GM19463 (cell line): ENCODE results near the gene PGC.

ENCODE experiments used
- ATAC-seq: cut with Tn5 transposase; IDR thresholded peaks from one replicate; pipeline ENCODE4 v1.9.1; 2021; ENCODE audit warnings: mild to moderate bottlenecking, moderate library complexity; ENCODE audit not compliant: unreplicated experiment

PGC gene

GRCh38 chr6:41702089-41702745 lies 45.0 kb downstream of the PGC start:
- no peak for ATAC-seq

- no peak for ATAC-seq
These were observed 46.5 kb downstream of the PGC start for GRCh38 chr6:41700463-41701347.

GRCh38 chr6:41699063-41699462 lies 48.1 kb downstream of the PGC start:
- ATAC-seq: no peak

GRCh38 chr6:41697861-41698781 lies 49.1 kb downstream of the PGC start:
- no peak for ATAC-seq

- no peak for ATAC-seq
These were observed 50.4 kb downstream of the PGC start for GRCh38 chr6:41696788-41697187.

GRCh38 chr6:41695825-41696224 lies 51.4 kb downstream of the PGC start:
- no peak for ATAC-seq

GRCh38 chr6:41694815-41695526 lies 52.2 kb downstream of the PGC start:
- no peak for ATAC-seq

GRCh38 chr6:41693281-41694240 lies 53.6 kb downstream of the PGC start:
- no peak for ATAC-seq

- no peak for ATAC-seq
These were observed 54.5 kb downstream of the PGC start for GRCh38 chr6:41692730-41693129.

- no peak for ATAC-seq
These were observed 55.0 kb downstream of the PGC start for GRCh38 chr6:41692080-41692675.

GRCh38 chr6:41691426-41692079 lies 55.6 kb downstream of the PGC start:
- ATAC-seq: no peak

- ATAC-seq: no peak
These were observed 56.5 kb downstream of the PGC start for GRCh38 chr6:41690541-41691330.

- ATAC-seq: no peak
These were observed 57.8 kb downstream of the PGC start for GRCh38 chr6:41689171-41690008.

- no peak for ATAC-seq
These were observed 58.8 kb downstream of the PGC start for GRCh38 chr6:41688256-41688965.

GRCh38 chr6:41687501-41688175 lies 59.6 kb downstream of the PGC start:
- ATAC-seq: no peak
